CD14-positive monocyte (primary cell): ENCODE data around the gene TNFRSF8. TPM values are rescaled to one million over a fixed set of nuclear protein-coding genes. Genes with fewer than 3 reads are reported as not detected.

ENCODE experiments used
- DNase-seq, 3 donors: peaks; one replicate each; pipeline ENCODE4 v3.0.0-alpha.2; 2011 to 2022
- H2AFZ ChIP-seq: 2 replicates; pipeline ENCODE4 v1.6.0; 2012; ENCODE audit warnings: mild to moderate bottlenecking, low read depth, low read length, inconsistent platforms; ENCODE audit not compliant: insufficient read depth, poor library complexity, severe bottlenecking
- H3K27ac ChIP-seq, 2 donors: 1 replicate in 1 of 2; 2 replicates in 1 of 2; pipeline ENCODE4 v1.5.1; 2012 to 2013; ENCODE audit warnings: low read length in 2 of 2, control low read depth in 1 of 2, inconsistent platforms in 1 of 2, low read depth in 1 of 2, mild to moderate bottlenecking in 1 of 2
- H3K27me3 ChIP-seq, 2 donors: one replicate each; pipeline versions ENCODE4 v1.6.0 to v1.6.1; 2011 to 2013; ENCODE audit warnings: low read length in 2 of 2; ENCODE audit not compliant: control insufficient read depth in 2 of 2, insufficient read depth in 2 of 2
- H3K36me3 ChIP-seq, 2 donors: replicated peaks in 1 of 2; 1 replicate in 1 of 2; 2 replicates in 1 of 2; pipeline versions ENCODE4 v1.5.1 to v1.6.1; 2012 to 2013; ENCODE audit warnings: low read length in 2 of 2, control low read depth in 1 of 2, inconsistent platforms in 1 of 2, mild to moderate bottlenecking in 1 of 2; ENCODE audit not compliant: insufficient read depth in 2 of 2, control insufficient read depth in 1 of 2
- H3K4me1 ChIP-seq, 2 donors: 1 replicate in 1 of 2; 2 replicates in 1 of 2; pipeline versions ENCODE4 v1.5.1 to v1.6.1; 2012 to 2013; ENCODE audit warnings: low read length in 2 of 2, control low read depth in 1 of 2, inconsistent platforms in 1 of 2, mild to moderate bottlenecking in 1 of 2, moderate library complexity in 1 of 2; ENCODE audit not compliant: insufficient read depth in 2 of 2, control insufficient read depth in 1 of 2
- H3K4me2 ChIP-seq: replicated peaks from 2 replicates; pipeline ENCODE3; 2012; ENCODE audit warnings: low read length, moderate library complexity, mild to moderate bottlenecking; ENCODE audit not compliant: poor library complexity, severe bottlenecking; ENCODE audit errors: extremely low read depth
- H3K4me3 ChIP-seq, 3 experiments: fragments of 200-600 bp in 1 of 3; sonication (generic) in 1 of 3; replicated peaks in 1 of 3; 1 replicate in 2 of 3; 2 replicates in 1 of 3; pipeline ENCODE4 v1.5.1; 2011 to 2013; ENCODE audit warnings: low read length in 3 of 3, mild to moderate bottlenecking in 3 of 3, control low read depth in 2 of 3, low read depth in 2 of 3, inconsistent platforms in 1 of 3, moderate library complexity in 1 of 3
- H3K79me2 ChIP-seq: 2 replicates; pipeline ENCODE4 v1.6.0; 2012; ENCODE audit warnings: mild to moderate bottlenecking, control low read depth, inconsistent platforms, low read length, moderate library complexity; ENCODE audit not compliant: insufficient read depth
- H3K9ac ChIP-seq: 2 replicates; pipeline ENCODE4 v1.6.0; 2017; ENCODE audit warnings: low read length, mild to moderate bottlenecking; ENCODE audit not compliant: insufficient read depth, poor library complexity, severe bottlenecking
- H3K9me3 ChIP-seq, 2 donors: replicated peaks in 1 of 2; 1 replicate in 1 of 2; 2 replicates in 1 of 2; pipeline versions ENCODE4 v1.5.1 to v1.6.1; 2012 to 2013; ENCODE audit warnings: low read length in 2 of 2, control low read depth in 1 of 2; ENCODE audit not compliant: control insufficient read depth in 1 of 2, insufficient read depth in 1 of 2
- H4K20me1 ChIP-seq: 2 replicates; pipeline ENCODE4 v1.6.0; 2012; ENCODE audit warnings: mild to moderate bottlenecking, low read length, control low read depth, moderate library complexity; ENCODE audit not compliant: insufficient read depth
- H3K27ac Mint-ChIP-seq, 7 donors: one replicate each; pipeline ENCODE4 v1.8.0; 2020; ENCODE audit warnings: mild to moderate bottlenecking in 7 of 7, mixed read lengths in 7 of 7, moderate library complexity in 6 of 7, inconsistent platforms in 2 of 7
- H3K27me3 Mint-ChIP-seq, 3 donors: one replicate each; pipeline ENCODE4 v1.8.0; 2021 to 2022; ENCODE audit warnings: low read depth in 3 of 3, mild to moderate bottlenecking in 3 of 3, mixed read lengths in 3 of 3, moderate library complexity in 3 of 3, inconsistent platforms in 1 of 3
- H3K36me3 Mint-ChIP-seq, 2 donors: one replicate each; pipeline ENCODE4 v1.8.0; 2020; ENCODE audit warnings: mixed read lengths in 2 of 2, inconsistent platforms in 1 of 2, mild to moderate bottlenecking in 1 of 2
- H3K4me1 Mint-ChIP-seq: one replicate; pipeline ENCODE4 v1.8.0; 2020; ENCODE audit warnings: mild to moderate bottlenecking, mixed read lengths
- H3K4me3 Mint-ChIP-seq, 2 donors: one replicate each; pipeline ENCODE4 v1.8.0; 2020; ENCODE audit warnings: mild to moderate bottlenecking in 2 of 2, mixed read lengths in 2 of 2, moderate library complexity in 1 of 2
- H3K9me3 Mint-ChIP-seq, 7 donors: one replicate each; pipeline ENCODE4 v1.8.0; 2020 to 2022; ENCODE audit warnings: mixed read lengths in 7 of 7, mild to moderate bottlenecking in 6 of 7, moderate library complexity in 6 of 7, inconsistent platforms in 2 of 7
- CTCF ChIP-seq: fragments of 200-600 bp; IDR thresholded peaks from one replicate; pipeline ENCODE4 v1.8.0; 2022; ENCODE audit warnings: antibody characterized with exemption, mild to moderate bottlenecking
- WGBS: methylation state at CpG from one replicate; pipeline ENCODE4 v1.1.5; 2013; ENCODE audit warnings: missing lambda C conversion rate; ENCODE audit not compliant: insufficient coverage; 5-methylcytosine and 5-hydroxymethylcytosine counted together
- intact Hi-C, 2 donors: fragments of 100-400 bp; cut with micrococcal nuclease; formaldehyde crosslinking; loops; one replicate each; pipeline versions ENCODE4 v1.15.0 to v1.15.1; 2023
- polyA plus RNA-seq, 3 donors: library from polyadenylated mRNA; depleted of rRNA in 1 of 3; unstranded in 2 of 3; stranded (reverse) in 1 of 3; fragments of 300-500 nt in 2 of 3; fragments of >200 nt in 1 of 3; fragmentation: Illumina TruSeq in 2 of 3; gene quantifications; 1 replicate in 2 of 3; 2 replicates in 1 of 3; pipeline ENCODE4 v1.2.3, GENCODE V29; 2012 to 2021

The TNFRSF8 gene
- polyA plus RNA-seq, 3 donors, result 10.9 to 11.9 (median 11.8) TPM

GRCh38 chr1:12165342-12165741, 102.2 kb downstream of the TNFRSF8 start:
- intact Hi-C loops, result loop anchor here (5.0 kb wide), 1 partner anchor 38 kb away; no protein-coding TSS in a partner anchor

GRCh38 chr1:12166834-12167492, 103.9 kb downstream of the TNFRSF8 start, which contains the start of gene TNFRSF1B:
Gene TNFRSF1B (plus strand): TSS chr1:12166991. CDS start chr1:12167092, 101 bp downstream.
- Histone ChIP-seq H2AFZ (no peak within 1 kb of the TSS), H3K9me3 (no peaks in the 10 kb centered on the region), H3K79me2 (peaks cover 69% of the 10 kb centered on the region), H3K9ac (peak within 1 kb of the TSS; percentile 96), H3K4me1 (peaks cover 81 to 85% of the 10 kb centered on the region in 2 donors), H3K4me3 (peak within 1 kb of the TSS; percentile 89 to 98 (median 98)), H3K4me2 (peak within 1 kb of the TSS; percentile 97), H3K27ac (peak within 1 kb of the TSS; percentile 87 to 88), H3K27me3 (no peaks in the 10 kb centered on the region), H3K36me3 (peaks cover 22 to 41% of the 10 kb centered on the region in 2 donors), H4K20me1 (peaks cover 45% of the 10 kb centered on the region)
- Mint-ChIP-seq H3K36me3 (peaks cover 44 to 46% of the 10 kb centered on the region in 2 donors), H3K27ac (peak within 1 kb of the TSS; percentile 97 to 100 (median 99)), H3K9me3 (peaks cover 2 to 7% (median 3%) of the 10 kb centered on the region in 7 donors), H3K4me3 (peak within 1 kb of the TSS; percentile 100), H3K27me3 (peaks cover 0 to 4% (median 3%) of the 10 kb centered on the region in 3 donors), H3K4me1 (peaks cover 78% of the 10 kb centered on the region)
- WGBS, result under 1% methylated on average over 79 of the region's 79 CpGs
- DNase-seq, result peak; percentile 75 to 88 (median 81)
- intact Hi-C loops, result loop anchor here (2.0 to 5.0 kb wide), 2 partner anchors 18 to 40 kb away; no protein-coding TSS in a partner anchor
- TF ChIP-seq CTCF, result no peak

More at GRCh38 chr1:12165342-12165741, 102.2 kb downstream of the TNFRSF8 start:
- Histone ChIP-seq H4K20me1 (peaks cover 34% of the 10 kb centered on the region), H2AFZ (no peak overlapping the region), H3K9ac (no peak overlapping the region), H3K9me3 (no peaks in the 10 kb centered on the region), H3K36me3 (peaks cover 15 to 29% of the 10 kb centered on the region in 2 donors), H3K4me2 (no peak overlapping the region), H3K27ac (peak overlapping the region in 1 of 2 donors; percentile 33), H3K27me3 (no peaks in the 10 kb centered on the region), H3K4me1 (peaks cover 81 to 85% of the 10 kb centered on the region in 2 donors), H3K4me3 (no peak overlapping the region), H3K79me2 (peaks cover 53% of the 10 kb centered on the region)
- Mint-ChIP-seq H3K4me1 (peaks cover 78% of the 10 kb centered on the region), H3K27me3 (peaks cover 0 to 4% (median 3%) of the 10 kb centered on the region in 3 donors), H3K36me3 (peaks cover 29% of the 10 kb centered on the region in 2 donors), H3K9me3 (peaks cover 0 to 7% (median 3%) of the 10 kb centered on the region in 7 donors), H3K4me3 (no peak overlapping the region), H3K27ac (peak overlapping the region in 5 of 7 donors; percentile 26 to 84 (median 59))
- TF ChIP-seq CTCF, result no peak
- peak in 2 of 3 donors; percentile 62 to 94 for DNase-seq
- WGBS, result 90% methylated on average over 2 of the region's 4 CpGs
